Measurements from ENCODE around the gene RALGPS1. TPM values are rescaled to one million over a fixed set of nuclear protein-coding genes. Genes with fewer than 3 reads are reported as not detected.

Gene RALGPS1
- total and polyA plus RNA-seq, 7 donors = 6.6 to 18.6 (median 11.4) TPM

DNA sequence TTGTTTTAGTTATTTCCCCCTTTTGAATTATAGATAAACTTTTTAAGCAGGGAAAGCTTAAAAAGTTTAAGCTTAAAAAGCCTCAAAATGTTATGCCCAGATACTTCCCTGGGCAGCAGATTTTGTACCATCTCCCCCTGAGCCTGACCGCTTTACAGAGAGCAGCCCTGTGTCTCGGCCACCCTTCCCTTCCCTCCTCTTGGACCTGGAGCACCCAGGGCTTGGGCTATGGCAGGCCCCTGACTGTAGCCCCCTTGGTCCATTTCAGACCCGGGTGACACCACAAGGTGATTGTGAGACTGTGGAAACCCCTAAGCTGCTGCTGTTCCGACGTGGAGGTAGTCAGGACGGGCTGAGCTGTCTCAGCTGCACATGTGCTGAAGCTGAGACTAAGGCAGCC, 97.7 kb downstream of the RALGPS1 start:
- peaks cover 2 to 43% (median 29%) of the 10 kb centered on the region in 4 donors for H3K4me1 ChIP-seq
- intact Hi-C loops (cut with DNase I) = no loop called here
- TF ChIP-seq EP300 (IDR thresholded peaks at IDR 0.05) (no peak), POLR2A (IDR thresholded peaks at IDR 0.05) (no peak), POLR2AphosphoS5 (IDR thresholded peaks at IDR 0.05) (no peak)
- TF ChIP-seq, protein P1, sequence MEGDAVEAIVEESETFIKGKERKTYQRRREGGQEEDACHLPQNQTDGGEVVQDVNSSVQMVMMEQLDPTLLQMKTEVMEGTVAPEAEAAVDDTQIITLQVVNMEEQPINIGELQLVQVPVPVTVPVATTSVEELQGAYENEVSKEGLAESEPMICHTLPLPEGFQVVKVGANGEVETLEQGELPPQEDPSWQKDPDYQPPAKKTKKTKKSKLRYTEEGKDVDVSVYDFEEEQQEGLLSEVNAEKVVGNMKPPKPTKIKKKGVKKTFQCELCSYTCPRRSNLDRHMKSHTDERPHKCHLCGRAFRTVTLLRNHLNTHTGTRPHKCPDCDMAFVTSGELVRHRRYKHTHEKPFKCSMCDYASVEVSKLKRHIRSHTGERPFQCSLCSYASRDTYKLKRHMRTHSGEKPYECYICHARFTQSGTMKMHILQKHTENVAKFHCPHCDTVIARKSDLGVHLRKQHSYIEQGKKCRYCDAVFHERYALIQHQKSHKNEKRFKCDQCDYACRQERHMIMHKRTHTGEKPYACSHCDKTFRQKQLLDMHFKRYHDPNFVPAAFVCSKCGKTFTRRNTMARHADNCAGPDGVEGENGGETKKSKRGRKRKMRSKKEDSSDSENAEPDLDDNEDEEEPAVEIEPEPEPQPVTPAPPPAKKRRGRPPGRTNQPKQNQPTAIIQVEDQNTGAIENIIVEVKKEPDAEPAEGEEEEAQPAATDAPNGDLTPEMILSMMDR (IDR thresholded peaks at IDR 0.05) = no peak
- peak overlapping the region in 2 of 4 donors; percentile 71 to 84 for H3K27ac ChIP-seq
- H3K4me3 ChIP-seq = no peak overlapping the region
- H3K36me3 ChIP-seq = no peaks in the 10 kb centered on the region
- DNase-seq = peak; percentile 30
- H3K27me3 ChIP-seq = no peaks in the 10 kb centered on the region
- no peaks in the 10 kb centered on the region for H3K9me3 ChIP-seq
- 92 to 93% methylated on average over 6 of the region's 6 CpGs for WGBS, 2 donors

DNA sequence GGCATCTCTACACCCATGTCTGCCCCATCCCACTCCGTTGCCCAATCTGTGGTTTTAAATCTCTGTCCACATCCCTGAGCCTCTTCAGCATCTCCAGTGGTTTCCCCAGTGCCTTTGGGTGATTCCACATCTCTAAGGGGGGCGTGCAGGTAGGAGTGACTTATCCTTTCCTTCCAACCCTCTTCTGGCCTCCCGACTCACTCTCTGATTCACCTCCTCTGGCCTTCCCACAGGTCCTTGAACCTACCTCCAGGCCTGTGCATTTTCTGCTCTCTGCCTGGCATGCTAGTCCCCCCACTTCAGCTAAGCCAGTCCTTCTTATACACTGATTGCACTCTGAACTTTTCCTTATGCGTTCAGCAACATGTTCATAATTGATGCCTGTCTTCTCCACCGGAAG, 99.0 kb downstream of the RALGPS1 start:
- no peak for DNase-seq
- peaks cover 2 to 43% (median 29%) of the 10 kb centered on the region in 4 donors for H3K4me1 ChIP-seq
- 94 to 95% methylated on average over 5 of the region's 5 CpGs for WGBS, 2 donors

DNA sequence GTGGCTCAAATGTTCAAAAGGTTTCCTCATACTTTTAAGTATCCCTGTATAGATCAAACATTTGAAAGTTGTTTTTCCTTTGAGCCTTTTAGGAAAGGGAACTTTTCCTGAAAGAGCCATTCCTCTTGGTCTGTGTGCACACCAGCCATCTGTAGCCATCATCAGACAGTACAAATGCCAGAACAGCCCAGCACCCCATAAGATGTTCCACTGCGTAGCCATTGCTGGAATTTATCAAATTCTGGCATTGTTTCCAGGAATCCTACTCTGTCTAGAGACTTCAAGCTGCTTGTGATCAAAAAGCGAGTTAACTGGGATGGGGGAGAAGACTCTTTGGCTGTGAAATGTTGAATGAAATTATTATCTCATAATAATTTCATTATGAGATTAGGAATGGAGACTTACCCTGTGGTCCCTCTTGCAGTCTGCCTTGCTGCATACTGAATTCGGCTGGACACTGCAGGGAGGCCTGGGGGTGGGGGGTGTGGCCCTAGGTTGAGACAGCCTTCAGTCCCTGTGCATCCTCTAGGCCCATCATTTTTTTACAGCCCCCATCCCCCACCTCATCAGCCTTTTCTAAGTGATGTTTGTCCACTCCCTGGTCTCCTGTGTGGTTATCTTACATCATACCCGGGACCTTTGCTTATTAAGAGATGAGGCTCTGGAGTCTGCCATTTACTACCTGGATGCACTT, 99.8 kb downstream of the RALGPS1 start:
- peaks cover 2 to 43% (median 29%) of the 10 kb centered on the region in 4 donors for H3K4me1 ChIP-seq
- intact Hi-C loops (cut with DNase I) = no loop called here
- H3K36me3 ChIP-seq = no peaks in the 10 kb centered on the region
- WGBS, 2 donors = 83 to 92% methylated on average over 4 of the region's 4 CpGs
- H3K27ac ChIP-seq = peak overlapping the region; percentile 42 to 84 (median 66)
- H3K27me3 ChIP-seq = no peaks in the 10 kb centered on the region
- no peak overlapping the region for H3K4me3 ChIP-seq
- no peak for DNase-seq
- TF ChIP-seq, protein P1 (IDR thresholded peaks at IDR 0.05) = no peak
- no peak for TF ChIP-seq POLR2A (IDR thresholded peaks at IDR 0.05)
- peak in 3 of 4 donors; percentile 63 to 64 (median 64) for TF ChIP-seq POLR2AphosphoS5 (IDR thresholded peaks at IDR 0.05)
- peak in 2 of 4 donors; percentile 49 to 61 for TF ChIP-seq EP300 (IDR thresholded peaks at IDR 0.05)
- no peaks in the 10 kb centered on the region for H3K9me3 ChIP-seq

More for the DNA sequence above, 99.0 kb downstream of the RALGPS1 start:
- no peaks in the 10 kb centered on the region for H3K9me3 ChIP-seq
- H3K4me3 ChIP-seq = no peak overlapping the region
- intact Hi-C loops (cut with DNase I) = no loop called here
- H3K27me3 ChIP-seq = no peaks in the 10 kb centered on the region
- TF ChIP-seq, protein P1 (IDR thresholded peaks at IDR 0.05) = no peak
- TF ChIP-seq POLR2A (IDR thresholded peaks at IDR 0.05) (no peak), POLR2AphosphoS5 (IDR thresholded peaks at IDR 0.05) (no peak), EP300 (IDR thresholded peaks at IDR 0.05) (no peak)
- peak overlapping the region; percentile 42 to 84 (median 66) for H3K27ac ChIP-seq
- no peaks in the 10 kb centered on the region for H3K36me3 ChIP-seq

DNA sequence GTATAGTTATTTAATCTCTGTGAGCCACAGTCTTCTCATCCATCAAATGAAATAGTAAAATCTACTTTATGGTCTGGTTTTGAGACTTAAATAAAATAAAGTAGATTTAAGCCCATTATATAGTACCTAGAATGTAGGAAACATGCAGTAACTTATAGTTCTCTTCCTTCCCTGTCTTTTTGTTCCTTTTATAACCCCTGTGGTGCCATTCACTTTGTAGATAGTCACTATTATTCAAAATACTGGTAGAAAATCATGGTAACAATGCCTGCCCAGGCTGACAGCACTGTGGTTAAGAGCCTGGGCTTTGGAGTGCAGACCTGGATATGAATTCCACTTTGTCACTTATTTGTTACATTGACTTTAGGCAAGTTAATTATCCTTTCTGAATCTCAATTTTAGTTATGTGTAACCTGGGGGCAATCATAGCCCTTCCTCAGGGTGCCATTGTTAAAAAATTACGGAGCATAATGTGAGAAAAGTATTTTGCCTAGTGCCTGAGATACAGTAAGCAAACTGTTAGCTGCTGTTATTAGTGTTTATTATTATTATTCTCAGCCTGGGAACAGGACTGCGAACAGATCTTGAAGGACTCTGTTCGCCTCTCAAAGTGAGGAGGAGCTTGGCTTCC, 100.4 kb downstream of the RALGPS1 start:
- peaks cover 2 to 43% (median 29%) of the 10 kb centered on the region in 4 donors for H3K4me1 ChIP-seq
- H3K36me3 ChIP-seq = no peaks in the 10 kb centered on the region
- TF ChIP-seq POLR2AphosphoS5 (IDR thresholded peaks at IDR 0.05) = no peak
- TF ChIP-seq, protein P1 (IDR thresholded peaks at IDR 0.05) = no peak
- intact Hi-C loops (cut with DNase I) = no loop called here
- peak overlapping the region in 2 of 4 donors; percentile 71 to 84 for H3K27ac ChIP-seq
- H3K4me3 ChIP-seq = no peak overlapping the region
- WGBS, 2 donors = 95 to 96% methylated on average over 3 of the region's 3 CpGs
- no peaks in the 10 kb centered on the region for H3K27me3 ChIP-seq
- no peak for DNase-seq
- H3K9me3 ChIP-seq = no peaks in the 10 kb centered on the region

All from sigmoid colon (tissue), 7 donors.